Upper lobe of left lung (tissue), 4 donors: ENCODE results near the gene SH3BGRL2.

Experiments used
- EP300 ChIP-seq, 4 donors: sonication (generic); formaldehyde crosslinking; IDR thresholded peaks; one replicate each; pipeline ENCODE4 v1.5.1; 2017; ENCODE audit warnings: antibody characterized with exemption in 4 of 4, control low read depth in 2 of 4
- POLR2A ChIP-seq, 4 donors: fragments of 450-650 bp; IDR thresholded peaks; one replicate each; pipeline ENCODE4 v1.5.1; 2016 to 2017; ENCODE audit warnings: antibody characterized with exemption in 4 of 4, mild to moderate bottlenecking in 2 of 4
- POLR2AphosphoS5 ChIP-seq, 2 donors: sonication (generic); formaldehyde crosslinking; IDR thresholded peaks; one replicate each; pipeline ENCODE4 v1.5.1; 2017; ENCODE audit warnings: antibody characterized with exemption in 2 of 2
- TF ChIP-seq, protein P1 (sequence below), 6 experiments: fragments of 450-650 bp in 4 of 6; fragments of 200-600 bp in 2 of 6; sonication (generic) in 2 of 6; IDR thresholded peaks; one replicate each; pipeline ENCODE4 v1.5.1; 2016 to 2019; ENCODE audit warnings: antibody characterized with exemption in 6 of 6

DNA sequence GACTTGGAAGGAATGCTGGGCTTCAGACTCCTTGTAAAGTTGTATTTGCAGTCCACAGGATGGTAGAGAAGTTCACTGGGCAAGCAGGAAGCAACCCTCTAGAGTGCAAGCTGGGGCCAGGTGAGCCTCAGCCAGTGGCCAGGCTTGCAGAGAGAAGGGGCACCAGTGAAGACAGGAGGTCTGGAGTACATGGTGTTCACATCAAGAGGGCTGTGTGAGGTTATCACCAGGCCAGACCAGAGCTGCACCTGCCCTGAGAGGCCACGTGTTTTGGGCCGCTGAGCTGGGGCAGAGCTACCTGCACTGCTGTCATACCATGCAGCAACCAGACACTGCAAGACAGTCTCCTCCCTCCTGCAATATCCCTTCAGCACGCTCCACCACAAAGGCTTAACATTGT is 79.0 kb downstream of the SH3BGRL2 start:
- TF ChIP-seq, protein P1, sequence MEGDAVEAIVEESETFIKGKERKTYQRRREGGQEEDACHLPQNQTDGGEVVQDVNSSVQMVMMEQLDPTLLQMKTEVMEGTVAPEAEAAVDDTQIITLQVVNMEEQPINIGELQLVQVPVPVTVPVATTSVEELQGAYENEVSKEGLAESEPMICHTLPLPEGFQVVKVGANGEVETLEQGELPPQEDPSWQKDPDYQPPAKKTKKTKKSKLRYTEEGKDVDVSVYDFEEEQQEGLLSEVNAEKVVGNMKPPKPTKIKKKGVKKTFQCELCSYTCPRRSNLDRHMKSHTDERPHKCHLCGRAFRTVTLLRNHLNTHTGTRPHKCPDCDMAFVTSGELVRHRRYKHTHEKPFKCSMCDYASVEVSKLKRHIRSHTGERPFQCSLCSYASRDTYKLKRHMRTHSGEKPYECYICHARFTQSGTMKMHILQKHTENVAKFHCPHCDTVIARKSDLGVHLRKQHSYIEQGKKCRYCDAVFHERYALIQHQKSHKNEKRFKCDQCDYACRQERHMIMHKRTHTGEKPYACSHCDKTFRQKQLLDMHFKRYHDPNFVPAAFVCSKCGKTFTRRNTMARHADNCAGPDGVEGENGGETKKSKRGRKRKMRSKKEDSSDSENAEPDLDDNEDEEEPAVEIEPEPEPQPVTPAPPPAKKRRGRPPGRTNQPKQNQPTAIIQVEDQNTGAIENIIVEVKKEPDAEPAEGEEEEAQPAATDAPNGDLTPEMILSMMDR (IDR thresholded peaks at IDR 0.05) = no peak
- no peak for TF ChIP-seq POLR2A (IDR thresholded peaks at IDR 0.05)
- TF ChIP-seq POLR2AphosphoS5 (IDR thresholded peaks at IDR 0.05) = no peak
- TF ChIP-seq EP300 (IDR thresholded peaks at IDR 0.05) = no peak
